Measurements from ENCODE around the gene RO60.

Gene RO60

GRCh38 chr1:193104502-193104906 lies 45.1 kb downstream of the RO60 start:
- Histone ChIP-seq H3K36me3 (ENCODE audit: control insufficient read depth, insufficient read depth, low read length) (no peaks in the 10 kb centered on the region), H3K4me3 (replicated peaks; ENCODE audit: low read depth, low read length) (peak overlapping the region; percentile 83), H3K27me3 (replicated peaks; ENCODE audit: control insufficient read depth, insufficient read depth, low read length) (no peaks in the 10 kb centered on the region)
- TF ChIP-seq CTCF (IDR thresholded peaks at IDR 0.05; ENCODE audit: insufficient read depth, low read length, poor library complexity, severe bottlenecking), result no peak
- DNase-seq (ENCODE audit: extremely low read depth, insufficient read length), result peak; percentile 48

DNA sequence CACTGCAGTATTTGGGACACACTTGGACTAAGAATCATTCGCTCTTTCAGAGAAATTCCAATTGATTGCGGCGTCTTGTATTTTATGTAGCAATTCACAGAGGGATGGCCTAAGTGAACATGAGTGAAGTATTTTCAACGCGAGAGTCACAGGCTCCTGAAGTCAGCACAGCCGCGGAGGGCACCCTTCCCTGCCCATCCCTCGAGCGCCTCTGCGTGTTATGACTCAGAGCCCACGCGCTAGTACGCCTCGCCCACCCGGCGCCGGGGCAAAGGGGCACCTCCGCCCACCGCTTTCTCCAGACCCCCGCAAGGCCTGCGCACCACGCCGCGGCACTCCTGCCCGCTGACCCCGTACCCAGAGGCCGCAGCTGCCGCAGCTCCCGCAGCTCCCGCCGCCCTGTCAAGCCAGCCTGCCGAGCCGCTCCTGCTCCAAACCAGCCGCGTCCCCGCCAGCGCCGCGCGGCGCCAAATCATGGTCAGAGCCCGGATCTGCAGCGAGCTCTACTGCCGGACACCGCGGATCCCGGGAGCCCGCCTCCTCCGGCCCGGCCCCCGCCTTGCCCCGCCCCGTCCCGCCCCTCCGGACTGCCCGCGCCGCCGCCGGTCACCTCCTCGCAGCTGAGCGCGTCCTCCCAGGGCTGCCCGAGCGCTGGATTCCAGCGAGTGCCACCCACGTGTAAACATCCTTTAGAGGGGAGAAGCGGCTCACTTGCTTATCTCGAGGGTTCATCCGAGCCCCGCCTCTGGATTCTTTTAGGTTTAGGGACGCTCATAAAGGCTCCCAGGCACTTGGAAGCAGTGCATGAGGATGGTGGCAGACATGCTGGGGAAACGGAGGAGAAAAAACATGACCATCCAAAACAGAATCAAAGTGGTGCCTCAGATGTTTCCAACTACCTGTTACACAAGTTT lies 45.8 kb downstream of the RO60 start, which contains the start of gene GLRX2:
Gene GLRX2, minus strand, starts transcription at position 508 of the 914 bp plus-strand sequence. Its CDS starts 32 bp downstream, at position 476.
- Histone ChIP-seq H3K4me3 (replicated peaks; ENCODE audit: low read depth, low read length) (peak within 1 kb of the TSS; percentile 83), H3K27me3 (replicated peaks; ENCODE audit: control insufficient read depth, insufficient read depth, low read length) (no peaks in the 10 kb centered on the region)
- DNase-seq (ENCODE audit: extremely low read depth, insufficient read length), result peak; percentile 86

DNA sequence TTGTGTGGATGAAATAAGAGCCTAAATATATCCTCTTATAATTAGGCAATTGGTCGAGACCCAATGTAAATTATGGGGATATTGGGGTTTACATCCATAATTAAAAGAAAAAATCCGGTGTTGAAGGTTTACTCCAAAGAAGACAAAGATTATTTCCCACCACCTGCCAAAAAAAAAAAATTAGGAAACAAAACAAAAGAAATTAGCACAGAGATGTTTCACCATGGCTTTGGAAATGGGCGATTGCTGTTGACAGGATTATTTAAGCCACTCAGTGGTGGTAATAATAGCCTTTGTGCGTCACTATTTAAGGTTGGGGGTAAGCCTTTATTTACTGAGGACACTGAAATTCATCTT lies 46.4 kb downstream of the RO60 start:
- Histone ChIP-seq H3K4me3 (replicated peaks; ENCODE audit: low read depth, low read length) (peak overlapping the region; percentile 83), H3K36me3 (ENCODE audit: control insufficient read depth, insufficient read depth, low read length) (no peaks in the 10 kb centered on the region), H3K27me3 (replicated peaks; ENCODE audit: control insufficient read depth, insufficient read depth, low read length) (no peaks in the 10 kb centered on the region)
- no peak for TF ChIP-seq CTCF (IDR thresholded peaks at IDR 0.05; ENCODE audit: insufficient read depth, low read length, poor library complexity, severe bottlenecking)
- DNase-seq (ENCODE audit: extremely low read depth, insufficient read length), result no peak

More for the DNA sequence above, 45.8 kb downstream of the RO60 start, which contains the start of gene GLRX2:
- TF ChIP-seq CTCF (IDR thresholded peaks at IDR 0.05; ENCODE audit: insufficient read depth, low read length, poor library complexity, severe bottlenecking), result no peak
- no peaks in the 10 kb centered on the region for H3K36me3 ChIP-seq (ENCODE audit: control insufficient read depth, insufficient read depth, low read length)

GRCh38 chr1:193108471-193108870 lies 49.1 kb downstream of the RO60 start:
- no peaks in the 10 kb centered on the region for H3K36me3 ChIP-seq (ENCODE audit: control insufficient read depth, insufficient read depth, low read length)
- H3K27me3 ChIP-seq (replicated peaks; ENCODE audit: control insufficient read depth, insufficient read depth, low read length), result no peaks in the 10 kb centered on the region
- no peak for DNase-seq (ENCODE audit: extremely low read depth, insufficient read length)
- H3K4me3 ChIP-seq (replicated peaks; ENCODE audit: low read depth, low read length), result no peak overlapping the region
- TF ChIP-seq CTCF (IDR thresholded peaks at IDR 0.05; ENCODE audit: insufficient read depth, low read length, poor library complexity, severe bottlenecking), result no peak
